ENCODE measurements around the gene SMC1B. TPM values are rescaled to one million over a fixed set of nuclear protein-coding genes. Genes with fewer than 3 reads are reported as not detected.

Gene SMC1B
- total and polyA plus RNA-seq, 9 of the 15 experiments (the other 6 are each of a cell fraction or from before 2014, with no cell fraction given) = 0.03 TPM; not detected in 8

- Histone ChIP-seq H2AFZ (ENCODE audit: low read depth, low read length) (peak overlapping the region; percentile 76; the same call in 1 of the 2 replicates), H4K20me1 (replicated peaks; ENCODE audit: control insufficient read depth, insufficient read depth, low read length) (peaks cover 23% of the 10 kb centered on the region; the same call in 1 of the 2 replicates), H3K36me3 (ENCODE audit: control insufficient read depth, insufficient read depth, low read length) (peaks cover 36% of the 10 kb centered on the region), H3K4me2 (ENCODE audit: insufficient read depth, low read length) (peak overlapping the region; percentile 87), H3K9me1 (ENCODE audit: control insufficient read depth, insufficient read depth, low read length) (peaks cover 7% of the 10 kb centered on the region), H3K27ac (ENCODE audit: extremely low read depth, low read depth, low read length) (peak overlapping the region; percentile 98), H3K79me2 (ENCODE audit: control insufficient read depth, insufficient read depth, low read length) (peaks cover 92% of the 10 kb centered on the region), H3K4me1 (replicated peaks in 1 of 2; ENCODE audit: control insufficient read depth in 2 of 2, insufficient read depth in 2 of 2, low read length in 2 of 2) (peaks cover 42 to 72% of the 10 kb centered on the region in 2 experiments), H3K27me3 (ENCODE audit: control insufficient read depth in 2 of 2, insufficient read depth in 2 of 2, low read length in 2 of 2) (no peaks in the 10 kb centered on the region), H3K9ac (ENCODE audit: insufficient read depth in 1 of 2, low read depth in 2 of 2, low read length in 2 of 2) (peak overlapping the region; percentile 85; a peak in 3 of 4 replicates), H3K9me3 (replicated peaks; ENCODE audit: control insufficient read depth, insufficient read depth, low read depth, low read length) (no peaks in the 10 kb centered on the region), H3K4me3 (peak overlapping the region; percentile 34)
- in situ Hi-C loops (cut with MboI) = no loop called here
- FAIRE-seq (peak; percentile 94), DNase-seq (ENCODE audit: extremely low read depth in 1 of 4, low spot score in 3 of 4) (peak; percentile 70 to 91 (median 82)), ATAC-seq (peak; percentile 74)
- intact Hi-C loops (cut with micrococcal nuclease) = no loop called here
- POLR2A ChIA-PET = interaction anchor here (0.7 to 0.9 kb wide), 2 partner anchors 15 to 25 kb away, joined by 3 read pairs; no protein-coding TSS in a partner anchor
- no TSS peak for BruUV-seq (replicated peaks)
- 0% methylated on average over 7 of the region's 8 CpGs for WGBS (ENCODE audit: insufficient coverage, low coverage, missing lambda C conversion rate)
- CTCF ChIA-PET (ENCODE audit: low intra/inter-chr PET ratio) = no interaction called here
- TF ChIP-seq CSDE1 (IDR thresholded peaks at IDR 0.05) (no peak), NFE2L1 (tag; IDR thresholded peaks at IDR 0.05; ENCODE audit: borderline replicate concordance, low read depth) (no peak), SRSF1 (IDR thresholded peaks at IDR 0.05; ENCODE audit: low read depth, low read length) (no peak), ZNF57 (CRISPR knock-in tag; IDR thresholded peaks at IDR 0.05) (no peak), ZNF175 (CRISPR knock-in tag; IDR thresholded peaks at IDR 0.05; ENCODE audit: low read depth) (no peak), GMEB1 (CRISPR knock-in tag; IDR thresholded peaks at IDR 0.05) (no peak), FOXK2 (conservative IDR thresholded peaks at IDR 0.05 in 1 of 2, IDR thresholded peaks at IDR 0.05 in 1 of 2; ENCODE audit: low read depth in 2 of 2) (0 out of 4 replicates have a peak, but pooled peaks of 1 of the 2 experiments have one; percentile 28), GABPB1 (CRISPR knock-in tag; IDR thresholded peaks at IDR 0.05) (no peak), ZBTB12 (CRISPR knock-in tag; IDR thresholded peaks at IDR 0.05) (no peak), FIP1L1 (IDR thresholded peaks at IDR 0.05; ENCODE audit: low read depth, low read length, poor library complexity, severe bottlenecking) (no peak), HSF4 (CRISPR knock-in tag; IDR thresholded peaks at IDR 0.05; ENCODE audit: borderline replicate concordance) (no peak), NFIC (IDR thresholded peaks at IDR 0.05) (peak; percentile 70), IRF2 (CRISPR knock-in tag; IDR thresholded peaks at IDR 0.05) (no peak), HMG20A (CRISPR knock-in tag; conservative IDR thresholded peaks at IDR 0.05) (no peak), VEZF1 (CRISPR knock-in tag; IDR thresholded peaks at IDR 0.05) (peak; percentile 54), MTA3 (IDR thresholded peaks at IDR 0.05; ENCODE audit: borderline replicate concordance) (0 out of 2 replicates have a peak, but pooled peaks have one; percentile 48), GABPA (tag; conservative IDR thresholded peaks at IDR 0.05; ENCODE audit: low read depth) (peak; percentile 50; the same call in 1 of the 2 replicates), FOXP1 (CRISPR knock-in tag; IDR thresholded peaks at IDR 0.05) (no peak)
Observed at GRCh38 chr22:45314054-45314721, 99.2 kb downstream of the SMC1B start.

Measured in K562 (cell line).